ENCODE measurements around the gene RYR1. TPM values are rescaled to one million over a fixed set of nuclear protein-coding genes. Genes with fewer than 3 reads are reported as not detected.
"Not testable (repeated sequence)": the region's sequence is repeated elsewhere in the genome, so short reads cannot be mapped to it uniquely, and the experiment has no call there.

RYR1 gene
- total RNA-seq, 4 donors from 2014 or later = 0.20 to 2.1 (median 1.4) TPM

- in situ Hi-C loops (cut with MboI; ENCODE audit: low pct_ligation_motif_present in 1 of 4, low pct_unique_long_range_greater_than_20kb in 1 of 4, low sequenced_read_pairs in 3 of 4) = loop anchor here in 3 of 4 donors (10.0 to 25.0 kb wide), 4 partner anchors 207 to 557 kb away; partner anchors contain the start of genes MRPS12 (in 2 of the 3), SARS2 (in 2 of the 3), EIF3K (in 1 of the 3) and MAP4K1 (in 1 of the 3)
- DNase-seq = no peak
- Histone ChIP-seq H3K4me3 (no peak overlapping the region), H3K27ac (no peak overlapping the region), H3K4me1 (peaks cover 0 to 20% (median 7%) of the 10 kb centered on the region in 4 donors), H3K36me3 (peaks cover 0 to 11% (median 4%) of the 10 kb centered on the region in 4 donors), H3K9me3 (no peaks in the 10 kb centered on the region), H3K27me3 (peaks cover 14% of the 10 kb centered on the region)
- 91% methylated on average over 8 of the region's 8 CpGs; no CpG with 5 or more reads in 1 of the 2 donors for whole genome bisulfite sequencing, 2 donors (ENCODE audit: low coverage in 1 of 2)
- intact Hi-C loops (cut with DNase I; ENCODE audit: low total_unique reads) = loop anchor here (10.0 kb wide), 1 partner anchor 230 kb away; no protein-coding TSS in a partner anchor
- TF ChIP-seq POLR2AphosphoS5 (IDR thresholded peaks at IDR 0.05) (no peak), EP300 (IDR thresholded peaks at IDR 0.05; ENCODE audit: low read depth) (no peak), POLR2A (IDR thresholded peaks at IDR 0.05) (no peak), CTCF (IDR thresholded peaks at IDR 0.05) (no peak)
These were observed 28.2 kb upstream of the RYR1 start for GRCh38 chr19:38405276-38405675.

- no peak for DNase-seq
- no peak overlapping the region for H3K4me3 ChIP-seq
- no peak for TF ChIP-seq EP300 (IDR thresholded peaks at IDR 0.05; ENCODE audit: low read depth)
- no peak for TF ChIP-seq POLR2AphosphoS5 (IDR thresholded peaks at IDR 0.05)
- no peak for TF ChIP-seq POLR2A (IDR thresholded peaks at IDR 0.05)
- no peak for TF ChIP-seq CTCF (IDR thresholded peaks at IDR 0.05)
- intact Hi-C loops (cut with DNase I; ENCODE audit: low total_unique reads) = loop anchor here (10.0 kb wide), 1 partner anchor 225 kb away; no protein-coding TSS in a partner anchor
- H3K4me1 ChIP-seq = peaks cover 0 to 3% (median 0%) of the 10 kb centered on the region in 4 donors
- in situ Hi-C loops (cut with MboI; ENCODE audit: low pct_ligation_motif_present in 1 of 4, low pct_unique_long_range_greater_than_20kb in 1 of 4, low sequenced_read_pairs in 3 of 4) = loop anchor here (10.0 to 25.0 kb wide), 5 partner anchors 115 to 553 kb away; partner anchors contain the start of genes MRPS12 (in 2 of the 4), SARS2 (in 2 of the 4), EIF3K (in 1 of the 4) and MAP4K1 (in 1 of the 4)
- peaks cover 2% of the 10 kb centered on the region for H3K27me3 ChIP-seq
- no peaks in the 10 kb centered on the region for H3K9me3 ChIP-seq
- 52 to 56% methylated on average over 7 of the region's 7 CpGs for WGBS, 2 donors (ENCODE audit: low coverage in 1 of 2)
- H3K27ac ChIP-seq = no peak overlapping the region
- peaks cover 0 to 11% (median 4%) of the 10 kb centered on the region in 4 donors for H3K36me3 ChIP-seq
These were observed 23.8 kb upstream of the RYR1 start for GRCh38 chr19:38409631-38410133.

GRCh38 chr19:38410407-38410806 is 23.1 kb upstream of the RYR1 start:
- intact Hi-C loops (cut with DNase I; ENCODE audit: low total_unique reads); DNase-seq; H3K9me3 ChIP-seq; H3K27ac ChIP-seq; H3K4me1 ChIP-seq; H3K27me3 ChIP-seq; H3K4me3 ChIP-seq: not testable (repeated sequence)
- 60 to 71% methylated on average over 3 to 6 of the region's 6 CpGs for WGBS, 2 donors (ENCODE audit: low coverage in 1 of 2)
- in situ Hi-C loops (cut with MboI; ENCODE audit: low pct_ligation_motif_present in 1 of 4, low pct_unique_long_range_greater_than_20kb in 1 of 4, low sequenced_read_pairs in 3 of 4) = loop anchor here (10.0 to 25.0 kb wide), 4 partner anchors 114 to 552 kb away; partner anchors contain the start of genes MRPS12 (in 2 of the 4), SARS2 (in 2 of the 4), EIF3K (in 1 of the 4) and MAP4K1 (in 1 of the 4)
- peaks cover 0 to 11% (median 4%) of the 10 kb centered on the region in 4 donors for H3K36me3 ChIP-seq

- peaks cover 3% of the 10 kb centered on the region for H3K27me3 ChIP-seq
- H3K36me3 ChIP-seq = peaks cover 0 to 10% (median 4%) of the 10 kb centered on the region in 4 donors
- intact Hi-C loops (cut with DNase I; ENCODE audit: low total_unique reads) = no loop called here
- no peaks in the 10 kb centered on the region for H3K9me3 ChIP-seq
- H3K27ac ChIP-seq = no peak overlapping the region
- in situ Hi-C loops (cut with MboI; ENCODE audit: low pct_ligation_motif_present in 1 of 4, low pct_unique_long_range_greater_than_20kb in 1 of 4, low sequenced_read_pairs in 3 of 4) = loop anchor here (10.0 to 25.0 kb wide), 4 partner anchors 114 to 551 kb away; partner anchors contain the start of genes MRPS12 (in 2 of the 4), SARS2 (in 2 of the 4), EIF3K (in 1 of the 4) and MAP4K1 (in 1 of the 4)
- H3K4me1 ChIP-seq = no peaks in the 10 kb centered on the region
- DNase-seq = no peak
- whole genome bisulfite sequencing, 2 donors (ENCODE audit: low coverage in 1 of 2) = 88% methylated on average over 13 of the region's 13 CpGs; no CpG with 5 or more reads in 1 of the 2 donors
- TF ChIP-seq CTCF (IDR thresholded peaks at IDR 0.05) = no peak
- no peak for TF ChIP-seq POLR2AphosphoS5 (IDR thresholded peaks at IDR 0.05)
- TF ChIP-seq POLR2A (IDR thresholded peaks at IDR 0.05) = no peak
- TF ChIP-seq EP300 (IDR thresholded peaks at IDR 0.05; ENCODE audit: low read depth) = no peak
- no peak overlapping the region for H3K4me3 ChIP-seq
These were observed 22.3 kb upstream of the RYR1 start for GRCh38 chr19:38411041-38411712.

- DNase-seq; H3K27ac ChIP-seq; H3K4me3 ChIP-seq; intact Hi-C loops (cut with DNase I; ENCODE audit: low total_unique reads); H3K4me1 ChIP-seq; H3K9me3 ChIP-seq; H3K36me3 ChIP-seq; H3K27me3 ChIP-seq: not testable (repeated sequence)
- in situ Hi-C loops (cut with MboI; ENCODE audit: low pct_ligation_motif_present in 1 of 4, low pct_unique_long_range_greater_than_20kb in 1 of 4, low sequenced_read_pairs in 3 of 4) = loop anchor here (10.0 to 25.0 kb wide), 4 partner anchors 113 to 550 kb away; partner anchors contain the start of genes MRPS12 (in 2 of the 4), SARS2 (in 2 of the 4), EIF3K (in 1 of the 4) and MAP4K1 (in 1 of the 4)
- WGBS, 2 donors (ENCODE audit: low coverage in 1 of 2) = 20 to 83% methylated on average over 1 to 5 of the region's 5 CpGs
These were observed 21.6 kb upstream of the RYR1 start for GRCh38 chr19:38411898-38412297.

Measured in transverse colon (tissue), 4 donors.